ENCODE data around the gene WRAP73.

WRAP73 gene

GRCh38 chr1:3688356-3689137 is 38.6 kb upstream of the WRAP73 start:
- Mint-ChIP-seq H3K4me1 (ENCODE audit: low read depth) (no peaks in the 10 kb centered on the region), H3K9me3 (ENCODE audit: low read depth) (no peaks in the 10 kb centered on the region), H3K27me3 (no peaks in the 10 kb centered on the region), H3K36me3 (no peaks in the 10 kb centered on the region), H3K4me3 (no peak overlapping the region), H3K27ac (no peak overlapping the region)

- no peak overlapping the region for H3K27ac Mint-ChIP-seq
- H3K9me3 Mint-ChIP-seq (ENCODE audit: low read depth), result no peaks in the 10 kb centered on the region
- H3K4me1 Mint-ChIP-seq (ENCODE audit: low read depth), result no peaks in the 10 kb centered on the region
- peaks cover 3% of the 10 kb centered on the region for H3K27me3 Mint-ChIP-seq
- H3K36me3 Mint-ChIP-seq, result no peaks in the 10 kb centered on the region
- no peak overlapping the region for H3K4me3 Mint-ChIP-seq
Measured at GRCh38 chr1:3687504-3687903, 37.6 kb upstream of the WRAP73 start.

- H3K4me1 Mint-ChIP-seq (ENCODE audit: low read depth), result no peaks in the 10 kb centered on the region
- H3K27me3 Mint-ChIP-seq, result peaks cover 3% of the 10 kb centered on the region
- H3K9me3 Mint-ChIP-seq (ENCODE audit: low read depth), result no peaks in the 10 kb centered on the region
- H3K36me3 Mint-ChIP-seq, result no peaks in the 10 kb centered on the region
- no peak overlapping the region for H3K4me3 Mint-ChIP-seq
- H3K27ac Mint-ChIP-seq, result no peak overlapping the region
Measured at GRCh38 chr1:3685906-3686305, 36.0 kb upstream of the WRAP73 start.

GRCh38 chr1:3685222-3685621 is 35.3 kb upstream of the WRAP73 start:
- Mint-ChIP-seq H3K36me3 (no peaks in the 10 kb centered on the region), H3K27me3 (peaks cover 3% of the 10 kb centered on the region), H3K4me1 (ENCODE audit: low read depth) (no peaks in the 10 kb centered on the region), H3K27ac (no peak overlapping the region), H3K4me3 (no peak overlapping the region), H3K9me3 (ENCODE audit: low read depth) (no peaks in the 10 kb centered on the region)

- Mint-ChIP-seq H3K4me1 (ENCODE audit: low read depth) (peaks cover 6% of the 10 kb centered on the region), H3K4me3 (no peak overlapping the region), H3K36me3 (no peaks in the 10 kb centered on the region), H3K27ac (no peak overlapping the region), H3K9me3 (ENCODE audit: low read depth) (no peaks in the 10 kb centered on the region), H3K27me3 (peaks cover 3% of the 10 kb centered on the region)
Measured at GRCh38 chr1:3683992-3684391, 34.1 kb upstream of the WRAP73 start.

GRCh38 chr1:3683197-3683596 is 33.3 kb upstream of the WRAP73 start:
- H3K4me1 Mint-ChIP-seq (ENCODE audit: low read depth), result peaks cover 7% of the 10 kb centered on the region
- no peaks in the 10 kb centered on the region for H3K36me3 Mint-ChIP-seq
- H3K27me3 Mint-ChIP-seq, result peaks cover 3% of the 10 kb centered on the region
- H3K27ac Mint-ChIP-seq, result no peak overlapping the region
- no peaks in the 10 kb centered on the region for H3K9me3 Mint-ChIP-seq (ENCODE audit: low read depth)
- H3K4me3 Mint-ChIP-seq, result no peak overlapping the region

- Mint-ChIP-seq H3K4me1 (ENCODE audit: low read depth) (peaks cover 11% of the 10 kb centered on the region), H3K9me3 (ENCODE audit: low read depth) (no peaks in the 10 kb centered on the region), H3K4me3 (no peak overlapping the region), H3K27ac (no peak overlapping the region), H3K27me3 (peaks cover 3% of the 10 kb centered on the region), H3K36me3 (no peaks in the 10 kb centered on the region)
Measured at GRCh38 chr1:3681898-3682806, 32.2 kb upstream of the WRAP73 start.

- no peaks in the 10 kb centered on the region for H3K36me3 Mint-ChIP-seq
- H3K4me3 Mint-ChIP-seq, result no peak overlapping the region
- no peak overlapping the region for H3K27ac Mint-ChIP-seq
- peaks cover 11% of the 10 kb centered on the region for H3K4me1 Mint-ChIP-seq (ENCODE audit: low read depth)
- H3K27me3 Mint-ChIP-seq, result peaks cover 3% of the 10 kb centered on the region
- H3K9me3 Mint-ChIP-seq (ENCODE audit: low read depth), result no peaks in the 10 kb centered on the region
Measured at GRCh38 chr1:3681231-3681897, 31.5 kb upstream of the WRAP73 start.

- H3K27ac Mint-ChIP-seq, result no peak overlapping the region
- H3K4me3 Mint-ChIP-seq, result no peak overlapping the region
- H3K36me3 Mint-ChIP-seq, result no peaks in the 10 kb centered on the region
- no peaks in the 10 kb centered on the region for H3K9me3 Mint-ChIP-seq (ENCODE audit: low read depth)
- H3K27me3 Mint-ChIP-seq, result peaks cover 3% of the 10 kb centered on the region
- H3K4me1 Mint-ChIP-seq (ENCODE audit: low read depth), result peaks cover 11% of the 10 kb centered on the region
Measured at GRCh38 chr1:3680488-3681230, 30.8 kb upstream of the WRAP73 start.

GRCh38 chr1:3679799-3680453 is 30.0 kb upstream of the WRAP73 start:
- H3K36me3 Mint-ChIP-seq, result no peaks in the 10 kb centered on the region
- no peak overlapping the region for H3K4me3 Mint-ChIP-seq
- H3K4me1 Mint-ChIP-seq (ENCODE audit: low read depth), result peaks cover 11% of the 10 kb centered on the region
- peaks cover 3% of the 10 kb centered on the region for H3K27me3 Mint-ChIP-seq
- H3K27ac Mint-ChIP-seq, result no peak overlapping the region
- no peaks in the 10 kb centered on the region for H3K9me3 Mint-ChIP-seq (ENCODE audit: low read depth)

GRCh38 chr1:3679098-3679555 is 29.2 kb upstream of the WRAP73 start:
- Mint-ChIP-seq H3K9me3 (ENCODE audit: low read depth) (no peaks in the 10 kb centered on the region), H3K27me3 (peaks cover 3% of the 10 kb centered on the region), H3K4me3 (no peak overlapping the region), H3K36me3 (no peaks in the 10 kb centered on the region), H3K4me1 (ENCODE audit: low read depth) (peaks cover 11% of the 10 kb centered on the region), H3K27ac (no peak overlapping the region)

- Mint-ChIP-seq H3K4me1 (ENCODE audit: low read depth) (peaks cover 11% of the 10 kb centered on the region), H3K4me3 (no peak overlapping the region), H3K27me3 (peaks cover 3% of the 10 kb centered on the region), H3K9me3 (ENCODE audit: low read depth) (no peaks in the 10 kb centered on the region), H3K27ac (no peak overlapping the region), H3K36me3 (no peaks in the 10 kb centered on the region)
Measured at GRCh38 chr1:3678361-3679097, 28.6 kb upstream of the WRAP73 start.

GRCh38 chr1:3677484-3677883 is 27.6 kb upstream of the WRAP73 start:
- Mint-ChIP-seq H3K36me3 (no peaks in the 10 kb centered on the region), H3K9me3 (ENCODE audit: low read depth) (no peaks in the 10 kb centered on the region), H3K4me3 (no peak overlapping the region), H3K4me1 (ENCODE audit: low read depth) (peaks cover 11% of the 10 kb centered on the region), H3K27me3 (no peaks in the 10 kb centered on the region), H3K27ac (no peak overlapping the region)

Data from activated naive CD8-positive, alpha-beta T cell (primary cell).